Liver (tissue), 9 donors: ENCODE measurements around the gene STX16. TPM values are rescaled to one million over a fixed set of nuclear protein-coding genes. Genes with fewer than 3 reads are reported as not detected.
"Not testable (repeated sequence)": the region's sequence is repeated elsewhere in the genome, so short reads cannot be mapped to it uniquely, and the experiment has no call there.

Experiments used
- DNase-seq: peaks from one replicate; pipeline ENCODE4 v3.0.0-alpha.2; 2017; ENCODE audit warnings: low spot score
- H3K27ac ChIP-seq, 2 donors: one replicate each; pipeline ENCODE4 v1.7.0; 2013; ENCODE audit warnings: inconsistent platforms in 2 of 2, low read length in 2 of 2, control low read depth in 1 of 2, low read depth in 1 of 2, mild to moderate bottlenecking in 1 of 2
- H3K27me3 ChIP-seq, 4 donors: one replicate each; pipeline versions ENCODE4 v1.6.1 to v1.7.0; 2013; ENCODE audit warnings: low read length in 3 of 4, inconsistent platforms in 1 of 4, mild to moderate bottlenecking in 1 of 4, moderate library complexity in 1 of 4; ENCODE audit not compliant: control insufficient read depth in 4 of 4, insufficient read depth in 4 of 4
- H3K36me3 ChIP-seq, 4 donors: one replicate each; pipeline versions ENCODE4 v1.6.1 to v1.7.0; 2013; ENCODE audit warnings: low read length in 3 of 4, mild to moderate bottlenecking in 3 of 4, low read depth in 1 of 4, moderate library complexity in 1 of 4; ENCODE audit not compliant: control insufficient read depth in 4 of 4, insufficient read depth in 3 of 4
- H3K4me1 ChIP-seq, 4 donors: one replicate each; pipeline versions ENCODE4 v1.6.1 to v1.7.0; 2013; ENCODE audit warnings: low read length in 3 of 4, mild to moderate bottlenecking in 3 of 4, moderate library complexity in 1 of 4; ENCODE audit not compliant: control insufficient read depth in 4 of 4, insufficient read depth in 4 of 4
- H3K4me3 ChIP-seq, 3 donors: one replicate each; pipeline versions ENCODE4 v1.6.1 to v1.7.0; 2013; ENCODE audit warnings: low read length in 3 of 3, control low read depth in 1 of 3, low read depth in 1 of 3, mild to moderate bottlenecking in 1 of 3
- H3K9ac ChIP-seq, 2 donors: one replicate each; pipeline ENCODE4 v1.7.0; 2013; ENCODE audit warnings: low read length in 2 of 2, mild to moderate bottlenecking in 2 of 2, moderate library complexity in 2 of 2, control low read depth in 1 of 2, low read depth in 1 of 2
- H3K9me3 ChIP-seq, 4 donors: one replicate each; pipeline versions ENCODE4 v1.6.1 to v1.7.0; 2013; ENCODE audit warnings: low read length in 3 of 4; ENCODE audit not compliant: control insufficient read depth in 4 of 4
- EGR1 ChIP-seq, 2 donors: IDR thresholded peaks; 2 replicates each; pipeline ENCODE4 v1.6.1; 2016 to 2018; ENCODE audit warnings: antibody characterized with exemption in 2 of 2, low read depth in 2 of 2
- FOXA2 ChIP-seq: IDR thresholded peaks from 2 replicates; pipeline ENCODE4 v1.6.1; 2016; ENCODE audit warnings: antibody characterized with exemption
- GABPA ChIP-seq, 2 donors: IDR thresholded peaks in 1 of 2; conservative IDR thresholded peaks in 1 of 2; 2 replicates each; pipeline ENCODE4 v1.6.1; 2016; ENCODE audit warnings: antibody characterized with exemption in 2 of 2, mild to moderate bottlenecking in 1 of 2, moderate library complexity in 1 of 2
- HNF4A ChIP-seq, 2 donors: conservative IDR thresholded peaks; 2 replicates each; pipeline ENCODE4 v1.6.1; 2016; ENCODE audit warnings: antibody characterized with exemption in 2 of 2, mild to moderate bottlenecking in 2 of 2
- MAX ChIP-seq: IDR thresholded peaks from 2 replicates; pipeline ENCODE4 v1.6.1; 2016; ENCODE audit warnings: antibody characterized with exemption
- REST ChIP-seq: IDR thresholded peaks from 2 replicates; pipeline ENCODE4 v1.6.1; 2016; ENCODE audit warnings: antibody characterized with exemption, mild to moderate bottlenecking
- YY1 ChIP-seq: IDR thresholded peaks from 2 replicates; pipeline ENCODE4 v1.6.1; 2016; ENCODE audit warnings: antibody characterized with exemption, mild to moderate bottlenecking
- WGBS: extraction: QIAGEN DNeasy Blood & Tissue Kit; methylation state at CpG from one replicate; pipeline ENCODE4 v1.1.7; 2013; 5-methylcytosine and 5-hydroxymethylcytosine counted together
- polyA plus RNA-seq, 2 donors: library from polyadenylated mRNA; stranded (reverse) in 1 of 2; unstranded in 1 of 2; fragments of 200-250 nt in 1 of 2; fragments of >200 nt in 1 of 2; fragmentation: Nextera tagmentation in 1 of 2; extraction: Ambion mirVana in 1 of 2; gene quantifications; one replicate each; pipeline versions ENCODE4 v1.2.1 to v1.2.3, GENCODE V29; 2013 to 2015
- total RNA-seq, 2 donors: library from RNA; depleted of rRNA; stranded (reverse); fragments of >200 nt; gene quantifications; one replicate each; pipeline ENCODE4 v1.2.3, GENCODE V29; 2014
- donor health status: healthy.
- donor health status: healthy.
- donor health status: healthy.
- donor health status: healthy.
- donor health status: healthy.

The STX16 gene
- total and polyA plus RNA-seq, 4 donors, result 8.5 to 32.5 (median 16.6) TPM

GRCh38 chr20:58647162-58647795 lies 3.8 kb upstream of the STX16 start (continued):
- TF ChIP-seq REST (no peak), FOXA2 (no peak), MAX (no peak)

- Histone ChIP-seq H3K9ac (no peak overlapping the region), H3K9me3 (no peaks in the 10 kb centered on the region), H3K27ac (no peak overlapping the region), H3K27me3 (no peaks in the 10 kb centered on the region), H3K4me1 (peaks cover 0 to 16% (median 4%) of the 10 kb centered on the region in 4 donors), H3K36me3 (no peaks in the 10 kb centered on the region), H3K4me3 (no peak overlapping the region)
- no peak for TF ChIP-seq HNF4A (conservative IDR thresholded peaks at IDR 0.05)
- WGBS, result 92% methylated on average over 10 of the region's 12 CpGs
- no peak for DNase-seq
Measured at GRCh38 chr20:58647796-58648501, 3.1 kb upstream of the STX16 start.

- H3K9ac ChIP-seq, H3K27ac ChIP-seq, DNase-seq, H3K27me3 ChIP-seq, H3K4me3 ChIP-seq, H3K36me3 ChIP-seq, H3K9me3 ChIP-seq: not testable (repeated sequence)
- H3K4me1 ChIP-seq, result peaks cover 0 to 21% (median 8%) of the 10 kb centered on the region in 4 donors
- WGBS, result 92% methylated on average over 6 of the region's 6 CpGs
Measured at GRCh38 chr20:58648502-58648825, 2.6 kb upstream of the STX16 start.

GRCh38 chr20:58649288-58650180 lies 1.5 kb upstream of the STX16 start:
- peak; percentile 42 for DNase-seq
- no peaks in the 10 kb centered on the region for H3K27me3 ChIP-seq
- TF ChIP-seq EGR1 (IDR thresholded peaks at IDR 0.05; ENCODE audit: low read depth in 2 of 2) (no peak), YY1 (no peak), GABPA (IDR thresholded peaks at IDR 0.05 in 1 of 2, conservative IDR thresholded peaks at IDR 0.05 in 1 of 2) (no peak), FOXA2 (no peak), REST (no peak)
- H3K9ac ChIP-seq, result peak overlapping the region; percentile 39 to 66
- H3K36me3 ChIP-seq, result no peaks in the 10 kb centered on the region
- WGBS, result 8% methylated on average over 73 of the region's 73 CpGs
- H3K9me3 ChIP-seq, result no peaks in the 10 kb centered on the region
- peak overlapping the region; percentile 84 to 97 for H3K27ac ChIP-seq
- H3K4me3 ChIP-seq, result peak overlapping the region; percentile 46 to 97 (median 69)
- peaks cover 0 to 22% (median 8%) of the 10 kb centered on the region in 4 donors for H3K4me1 ChIP-seq
